Hepatocyte (in vitro differentiated cells): Measurements from ENCODE around the gene DNAH6. TPM values are rescaled to one million over a fixed set of nuclear protein-coding genes. Genes with fewer than 3 reads are reported as not detected.

Experiments used
- DNase-seq: peaks from one replicate; pipeline ENCODE4 v3.0.0-alpha.2; 2016; ENCODE audit warnings: low spot score
- H2AFZ ChIP-seq: fragments of 200-600 bp; sonication (generic); 2 replicates; pipeline ENCODE4 v1.6.0; 2016; ENCODE audit warnings: antibody characterized with exemption, mild to moderate bottlenecking
- H3K27ac ChIP-seq: fragments of 200-600 bp; sonication (generic); 2 replicates; pipeline ENCODE4 v1.5.1; 2016; ENCODE audit warnings: mild to moderate bottlenecking
- H3K27me3 ChIP-seq: fragments of 200-600 bp; sonication (generic); 2 replicates; pipeline ENCODE4 v1.6.1; 2016
- H3K36me3 ChIP-seq: fragments of 200-600 bp; sonication (generic); replicated peaks from 2 replicates; pipeline ENCODE4 v1.5.1; 2016; ENCODE audit warnings: low read depth; ENCODE audit not compliant: insufficient read depth
- H3K4me1 ChIP-seq: fragments of 200-600 bp; sonication (generic); 2 replicates; pipeline ENCODE4 v1.5.1; 2016; ENCODE audit warnings: mild to moderate bottlenecking, moderate library complexity; ENCODE audit not compliant: insufficient read depth
- H3K4me2 ChIP-seq: fragments of 200-600 bp; sonication (generic); 2 replicates; pipeline ENCODE4 v1.6.0; 2016
- H3K4me3 ChIP-seq: fragments of 200-600 bp; sonication (generic); 2 replicates; pipeline ENCODE4 v1.5.1; 2016; ENCODE audit warnings: mild to moderate bottlenecking
- H3K79me2 ChIP-seq: fragments of 200-600 bp; sonication (generic); 2 replicates; pipeline ENCODE4 v1.6.0; 2017; ENCODE audit warnings: mild to moderate bottlenecking
- H3K9me2 ChIP-seq: fragments of 200-600 bp; sonication (generic); replicated peaks from 2 replicates; pipeline ENCODE4 v1.6.0; 2017; ENCODE audit warnings: mild to moderate bottlenecking; ENCODE audit not compliant: insufficient read depth
- H3K9me3 ChIP-seq: fragments of 200-600 bp; sonication (generic); 2 replicates; pipeline ENCODE4 v1.5.1; 2016; ENCODE audit warnings: low read depth, mild to moderate bottlenecking
- H4K20me1 ChIP-seq: fragments of 200-600 bp; sonication (generic); 2 replicates; pipeline ENCODE4 v1.6.0; 2016; ENCODE audit warnings: mild to moderate bottlenecking; ENCODE audit not compliant: insufficient read depth, poor library complexity, severe bottlenecking
- EZH2 ChIP-seq: fragments of 200-600 bp; sonication (generic); IDR thresholded peaks from 2 replicates; pipeline ENCODE4 v1.6.1; 2016; ENCODE audit warnings: antibody characterized with exemption, mild to moderate bottlenecking, borderline replicate concordance
- EZH2phosphoT487 ChIP-seq: fragments of 200-600 bp; sonication (generic); IDR thresholded peaks from one replicate; pipeline ENCODE4 v1.6.1; 2018; ENCODE audit warnings: antibody characterized with exemption, mild to moderate bottlenecking, low read depth, moderate library complexity; ENCODE audit not compliant: unreplicated experiment, severe bottlenecking
- WGBS: methylation state at CpG from one replicate; pipeline ENCODE4 v1.1.6; 2016; ENCODE audit warnings: low lambda C conversion rate; ENCODE audit errors: missing lambda C conversion rate; 5-methylcytosine and 5-hydroxymethylcytosine counted together
- polyA plus RNA-seq: library from polyadenylated mRNA; unstranded; fragments of >200 nt; fragmentation: Nextera tagmentation; extraction: Ambion mirVana; gene quantifications from 2 replicates; pipeline ENCODE4 v1.2.1, GENCODE V29; 2016
- total RNA-seq: library from RNA; depleted of rRNA; stranded (reverse); fragments of >200 nt; gene quantifications from 2 replicates; pipeline ENCODE4 v1.2.3, GENCODE V29; 2014
- TF ChIP-seq, protein P1 (sequence below): fragments of 200-600 bp; sonication (generic); IDR thresholded peaks from 2 replicates; pipeline ENCODE4 v1.5.1; 2016; ENCODE audit warnings: antibody characterized with exemption, mild to moderate bottlenecking; ENCODE audit not compliant: poor library complexity

DNAH6 gene
- total and polyA plus RNA-seq, 2 experiments from 2014 or later: 1.0 to 1.2 TPM

DNA sequence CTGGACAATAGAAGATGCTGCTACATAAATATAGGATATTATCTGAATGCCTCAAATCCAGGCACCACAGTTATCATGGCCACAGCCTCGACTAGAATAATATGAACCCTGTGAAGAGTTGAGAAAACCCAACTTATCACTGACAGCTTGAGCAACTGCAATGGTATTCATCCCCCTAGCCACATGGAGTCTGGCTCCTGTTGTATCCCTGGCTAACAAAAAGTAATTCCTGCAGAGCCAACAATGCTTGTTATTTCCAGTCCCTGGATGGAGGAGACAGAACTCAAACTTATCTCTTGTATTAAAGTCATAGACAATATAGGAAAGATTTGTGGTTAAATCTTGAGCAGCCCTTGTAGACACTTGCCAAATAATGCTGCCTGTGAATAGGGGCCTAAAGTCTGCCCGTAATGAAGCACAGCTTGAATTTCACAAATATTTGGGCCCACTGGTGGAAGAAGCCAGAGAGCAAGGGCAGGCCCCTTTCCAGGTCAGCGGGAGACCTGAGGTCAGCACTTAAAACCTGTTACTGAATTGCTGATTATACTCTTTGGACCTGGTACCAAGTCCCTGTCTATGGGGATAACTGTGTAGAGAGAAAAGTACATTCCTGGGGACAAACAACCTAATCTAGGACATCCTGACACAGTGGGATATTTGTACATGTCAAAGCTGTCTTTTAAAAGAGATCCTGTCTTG, 28.9 kb upstream of the DNAH6 start:
- H3K9me3 ChIP-seq: no peaks in the 10 kb centered on the region
- H3K27me3 ChIP-seq: no peaks in the 10 kb centered on the region
- TF ChIP-seq, protein P1, sequence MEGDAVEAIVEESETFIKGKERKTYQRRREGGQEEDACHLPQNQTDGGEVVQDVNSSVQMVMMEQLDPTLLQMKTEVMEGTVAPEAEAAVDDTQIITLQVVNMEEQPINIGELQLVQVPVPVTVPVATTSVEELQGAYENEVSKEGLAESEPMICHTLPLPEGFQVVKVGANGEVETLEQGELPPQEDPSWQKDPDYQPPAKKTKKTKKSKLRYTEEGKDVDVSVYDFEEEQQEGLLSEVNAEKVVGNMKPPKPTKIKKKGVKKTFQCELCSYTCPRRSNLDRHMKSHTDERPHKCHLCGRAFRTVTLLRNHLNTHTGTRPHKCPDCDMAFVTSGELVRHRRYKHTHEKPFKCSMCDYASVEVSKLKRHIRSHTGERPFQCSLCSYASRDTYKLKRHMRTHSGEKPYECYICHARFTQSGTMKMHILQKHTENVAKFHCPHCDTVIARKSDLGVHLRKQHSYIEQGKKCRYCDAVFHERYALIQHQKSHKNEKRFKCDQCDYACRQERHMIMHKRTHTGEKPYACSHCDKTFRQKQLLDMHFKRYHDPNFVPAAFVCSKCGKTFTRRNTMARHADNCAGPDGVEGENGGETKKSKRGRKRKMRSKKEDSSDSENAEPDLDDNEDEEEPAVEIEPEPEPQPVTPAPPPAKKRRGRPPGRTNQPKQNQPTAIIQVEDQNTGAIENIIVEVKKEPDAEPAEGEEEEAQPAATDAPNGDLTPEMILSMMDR: no peak
- TF ChIP-seq EZH2: no peak
- no peak for TF ChIP-seq EZH2phosphoT487
- no peaks in the 10 kb centered on the region for H3K9me2 ChIP-seq
- no peaks in the 10 kb centered on the region for H3K79me2 ChIP-seq
- WGBS: 27% methylated on average over 3 of the region's 3 CpGs
- H3K4me3 ChIP-seq: no peak overlapping the region
- H3K4me2 ChIP-seq: peak overlapping the region; percentile 1
- H3K27ac ChIP-seq: peak overlapping the region; percentile 44
- peaks cover 20% of the 10 kb centered on the region for H3K4me1 ChIP-seq
- H2AFZ ChIP-seq: no peak overlapping the region
- H3K36me3 ChIP-seq: no peaks in the 10 kb centered on the region
- no peaks in the 10 kb centered on the region for H4K20me1 ChIP-seq
- no peak for DNase-seq

DNA sequence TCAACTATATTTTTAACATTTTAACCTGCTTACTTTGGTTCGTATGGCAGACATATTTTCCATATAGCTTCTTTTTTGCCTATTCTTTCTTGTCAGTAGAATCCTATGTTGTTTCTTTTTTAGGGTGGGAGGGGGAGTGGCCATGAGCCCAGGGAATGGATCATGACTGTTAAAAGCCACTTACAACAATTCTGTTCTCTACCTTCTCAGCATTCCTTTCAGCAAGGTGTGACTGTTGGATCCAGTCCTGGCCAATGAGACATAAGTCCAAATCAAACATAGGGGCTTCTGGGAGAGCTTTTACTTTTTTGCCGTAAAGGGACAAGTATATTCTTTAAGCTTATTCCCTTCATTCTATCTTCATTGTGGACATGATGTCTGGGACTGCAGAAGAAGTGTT, 25.0 kb upstream of the DNAH6 start:
- H3K4me2 ChIP-seq: no peak overlapping the region
- no peaks in the 10 kb centered on the region for H4K20me1 ChIP-seq
- H3K27me3 ChIP-seq: no peaks in the 10 kb centered on the region
- WGBS: 48% methylated on average over 2 of the region's 2 CpGs
- no peaks in the 10 kb centered on the region for H3K36me3 ChIP-seq
- no peak overlapping the region for H2AFZ ChIP-seq
- peaks cover 13% of the 10 kb centered on the region for H3K4me1 ChIP-seq
- H3K27ac ChIP-seq: no peak overlapping the region
- no peaks in the 10 kb centered on the region for H3K79me2 ChIP-seq
- H3K9me3 ChIP-seq: no peaks in the 10 kb centered on the region
- TF ChIP-seq, protein P1: no peak
- no peak for TF ChIP-seq EZH2phosphoT487
- TF ChIP-seq EZH2: no peak
- no peak for DNase-seq
- no peaks in the 10 kb centered on the region for H3K9me2 ChIP-seq
- no peak overlapping the region for H3K4me3 ChIP-seq

DNA sequence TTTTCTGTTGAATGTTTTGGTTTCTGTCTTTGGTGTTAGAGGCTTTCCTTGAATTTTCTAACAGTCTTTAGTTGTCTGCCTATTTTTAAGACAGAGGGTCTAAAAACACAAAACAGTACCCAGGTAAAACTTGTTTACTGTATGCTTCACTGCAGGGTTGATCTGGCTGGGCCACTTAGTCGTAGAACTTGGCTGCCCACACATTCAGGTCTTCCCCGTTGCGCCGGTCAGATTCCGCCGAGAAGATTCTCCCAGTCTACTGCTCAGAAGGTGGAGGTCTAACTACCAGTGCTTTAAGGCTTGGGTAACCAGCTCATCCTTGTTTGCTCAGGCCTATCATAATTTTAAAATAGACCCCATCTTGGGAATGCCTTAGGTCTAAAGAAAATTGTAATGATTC, 24.6 kb upstream of the DNAH6 start:
- H2AFZ ChIP-seq: no peak overlapping the region
- no peaks in the 10 kb centered on the region for H3K79me2 ChIP-seq
- H3K27ac ChIP-seq: no peak overlapping the region
- H3K27me3 ChIP-seq: no peaks in the 10 kb centered on the region
- DNase-seq: no peak
- no peak overlapping the region for H3K4me3 ChIP-seq
- H3K9me3 ChIP-seq: no peaks in the 10 kb centered on the region
- TF ChIP-seq, protein P1: no peak
- TF ChIP-seq EZH2phosphoT487 (no peak), EZH2 (no peak)
- no peaks in the 10 kb centered on the region for H3K36me3 ChIP-seq
- peaks cover 11% of the 10 kb centered on the region for H3K4me1 ChIP-seq
- H3K9me2 ChIP-seq: no peaks in the 10 kb centered on the region
- 90% methylated on average over 6 of the region's 6 CpGs for WGBS
- no peaks in the 10 kb centered on the region for H4K20me1 ChIP-seq
- H3K4me2 ChIP-seq: no peak overlapping the region
